ENCODE data around the gene CISH.
A peak's percentile ranks its signal among the peaks of the same experiment; 100 is the strongest.

Gene CISH

GRCh38 chr3:50612234-50612882 is 784 bp upstream of the CISH start:
- DNase-seq: no peak

GRCh38 chr3:50610992-50611463 is 546 bp downstream of the CISH start:
- no peak for DNase-seq

- DNase-seq: peak; percentile 28
Observed at GRCh38 chr3:50610181-50610971, 1.2 kb downstream of the CISH start.

- DNase-seq: no peak
Observed at GRCh38 chr3:50609763-50610085, 1.9 kb downstream of the CISH start.

- DNase-seq: no peak
Observed at GRCh38 chr3:50609071-50609762, 2.4 kb downstream of the CISH start.

GRCh38 chr3:50608278-50608677 is 3.3 kb downstream of the CISH start:
- DNase-seq: no peak

- DNase-seq: no peak
Observed at GRCh38 chr3:50607271-50608091, 4.1 kb downstream of the CISH start.

GRCh38 chr3:50606596-50606995 is 5.0 kb downstream of the CISH start:
- DNase-seq: no peak

GRCh38 chr3:50605901-50606326 is 5.7 kb downstream of the CISH start:
- DNase-seq: no peak

- DNase-seq: no peak
Observed at GRCh38 chr3:50604628-50605588, 6.7 kb downstream of the CISH start.

GRCh38 chr3:50604110-50604621 is 7.4 kb downstream of the CISH start:
- DNase-seq: no peak

- no peak for DNase-seq
Observed at GRCh38 chr3:50603261-50604109, 8.1 kb downstream of the CISH start.

- DNase-seq: peak; percentile 21
Observed at GRCh38 chr3:50602595-50603191, 8.9 kb downstream of the CISH start.

GRCh38 chr3:50600841-50601591 is 10.6 kb downstream of the CISH start:
- peak; percentile 94 for DNase-seq

GRCh38 chr3:50600141-50600753 is 11.3 kb downstream of the CISH start:
- no peak for DNase-seq

- DNase-seq: no peak
Observed at GRCh38 chr3:50599716-50600118, 11.9 kb downstream of the CISH start.

- no peak for DNase-seq
Observed at GRCh38 chr3:50599115-50599715, 12.4 kb downstream of the CISH start.

GRCh38 chr3:50594253-50594785 is 17.3 kb downstream of the CISH start:
- DNase-seq: no peak

Data from eye (tissue), 1 donor.